GM23248 (cell line): ENCODE results near the gene TNS3. TPM values are rescaled to one million over a fixed set of nuclear protein-coding genes. Genes with fewer than 3 reads are reported as not detected.
A peak's percentile ranks its signal among the peaks of the same experiment; 100 is the strongest.
"Not testable (repeated sequence)": the region's sequence is repeated elsewhere in the genome, so short reads cannot be mapped to it uniquely, and the experiment has no call there.

Experiments used
- DNase-seq: peaks from one replicate; pipeline ENCODE4 v3.0.0-alpha.2; 2015
- H2AFZ ChIP-seq: fragments of 200-600 bp; sonication (generic); 2 replicates; pipeline ENCODE4 v1.6.1; 2016; ENCODE audit warnings: antibody characterized with exemption
- H3F3A ChIP-seq: fragments of 200-600 bp; sonication (generic); 2 replicates; pipeline ENCODE4 v1.6.1; 2016; ENCODE audit warnings: mild to moderate bottlenecking, antibody characterized with exemption, mixed run types; ENCODE audit not compliant: insufficient read depth
- H3K27ac ChIP-seq: fragments of 200-600 bp; sonication (generic); 2 replicates; pipeline ENCODE4 v1.5.1; 2016; ENCODE audit warnings: mild to moderate bottlenecking
- H3K27me3 ChIP-seq: fragments of 200-600 bp; sonication (generic); replicated peaks from 2 replicates; pipeline ENCODE4 v1.6.1; 2016; ENCODE audit warnings: mild to moderate bottlenecking; ENCODE audit not compliant: insufficient read depth
- H3K36me3 ChIP-seq: fragments of 200-600 bp; sonication (generic); 2 replicates; pipeline ENCODE4 v1.6.1; 2016; ENCODE audit warnings: low read depth, mild to moderate bottlenecking
- H3K4me1 ChIP-seq: fragments of 200-600 bp; sonication (generic); 2 replicates; pipeline ENCODE4 v1.6.1; 2016; ENCODE audit warnings: mild to moderate bottlenecking; ENCODE audit not compliant: insufficient read depth
- H3K4me2 ChIP-seq: fragments of 200-600 bp; sonication (generic); one replicate; pipeline ENCODE4 v1.6.1; 2016; ENCODE audit warnings: mild to moderate bottlenecking; ENCODE audit not compliant: unreplicated experiment
- H3K4me3 ChIP-seq: fragments of 200-600 bp; sonication (generic); 2 replicates; pipeline ENCODE4 v1.5.1; 2016; ENCODE audit warnings: mild to moderate bottlenecking
- H3K79me2 ChIP-seq: fragments of 200-600 bp; sonication (generic); 2 replicates; pipeline ENCODE4 v1.6.1; 2016; ENCODE audit warnings: mild to moderate bottlenecking; ENCODE audit not compliant: insufficient read depth
- H3K9ac ChIP-seq: fragments of 200-600 bp; sonication (generic); 2 replicates; pipeline ENCODE4 v1.6.1; 2016; ENCODE audit warnings: mild to moderate bottlenecking
- H3K9me2 ChIP-seq: fragments of 200-600 bp; sonication (generic); 2 replicates; pipeline ENCODE4 v1.6.1; 2016; ENCODE audit warnings: mixed run types, mild to moderate bottlenecking, moderate library complexity; ENCODE audit not compliant: insufficient read depth
- H3K9me3 ChIP-seq: fragments of 200-600 bp; sonication (generic); one replicate; pipeline ENCODE4 v1.6.1; 2017; ENCODE audit warnings: low read depth
- H4K20me1 ChIP-seq: fragments of 200-600 bp; sonication (generic); 2 replicates; pipeline ENCODE4 v1.6.0; 2016; ENCODE audit not compliant: insufficient read depth
- EZH2 ChIP-seq: fragments of 200-600 bp; sonication (generic); IDR thresholded peaks from 2 replicates; pipeline ENCODE4 v1.6.1; 2018; ENCODE audit warnings: antibody characterized with exemption, mild to moderate bottlenecking; ENCODE audit not compliant: insufficient read depth, poor library complexity, severe bottlenecking
- EZH2phosphoT487 ChIP-seq: fragments of 200-600 bp; sonication (generic); IDR thresholded peaks from 2 replicates; pipeline ENCODE4 v1.6.1; 2018; ENCODE audit warnings: antibody characterized with exemption, moderate library complexity, mild to moderate bottlenecking, low read depth; ENCODE audit not compliant: insufficient read depth
- WGBS, 2 experiments: methylation state at CpG; one replicate each; pipeline ENCODE4 v1.1.6; 2015 to 2017; ENCODE audit warnings: low lambda C conversion rate in 2 of 2, low coverage in 1 of 2; ENCODE audit errors: missing lambda C conversion rate in 2 of 2; 5-methylcytosine and 5-hydroxymethylcytosine counted together
- in situ Hi-C: fragments of 300-500 bp; cut with MboI; formaldehyde crosslinking; loops from 2 replicates; pipeline ENCODE4 v1.15.0; 2020
- polyA plus RNA-seq: library from polyadenylated mRNA; unstranded; fragments of >200 nt; fragmentation: Nextera tagmentation; extraction: Ambion mirVana; gene quantifications from 2 replicates; pipeline ENCODE4 v1.2.1, GENCODE V29; 2016
- total RNA-seq: library from RNA; depleted of rRNA; stranded (reverse); fragments of >200 nt; shearing (Covaris generic); gene quantifications from 2 replicates; pipeline ENCODE4 v1.2.3, GENCODE V29; 2014

Gene TNS3
- total and polyA plus RNA-seq, 2 experiments from 2014 or later = 18.6 to 47.0 TPM

DNA sequence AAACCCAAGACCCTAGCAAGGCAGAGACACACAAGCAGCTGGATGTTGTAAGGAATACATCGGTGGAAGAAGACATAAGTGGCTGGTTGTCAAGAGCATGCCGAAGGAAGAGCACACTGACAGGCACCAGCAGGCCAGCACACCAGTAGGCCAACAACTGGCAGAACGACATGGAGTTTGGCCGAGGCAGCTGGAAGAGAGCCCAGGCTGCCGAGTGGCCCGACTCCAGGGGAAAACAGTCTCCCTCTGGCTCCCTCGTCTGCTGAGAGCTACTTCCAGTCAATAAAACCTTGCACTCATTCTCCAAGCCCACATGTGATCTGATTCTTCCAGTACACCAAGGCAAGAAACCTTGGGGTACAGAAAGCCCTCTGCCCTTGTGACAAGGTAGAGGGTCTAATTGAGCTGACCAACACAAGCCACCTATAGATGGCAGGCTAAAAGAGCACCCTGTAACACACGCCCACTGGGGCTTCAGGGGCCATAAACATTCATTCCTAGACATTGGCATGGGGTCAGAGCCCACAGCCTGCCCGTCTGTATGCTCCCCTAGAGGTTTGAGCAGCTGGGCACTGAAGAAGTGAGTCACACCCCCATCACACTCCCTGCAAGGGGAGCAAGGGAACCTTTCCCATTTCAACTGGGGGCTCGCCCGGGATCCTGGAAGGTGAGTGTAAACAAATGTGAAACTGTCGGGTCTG, 14.7 kb upstream of the TNS3 start:
- Histone ChIP-seq H3K4me1 (peaks cover 29% of the 10 kb centered on the region), H3K9me2 (no peaks in the 10 kb centered on the region), H3K9me3 (no peaks in the 10 kb centered on the region), H3K4me3 (no peak overlapping the region), H3K4me2 (no peak overlapping the region), H3K27ac (no peak overlapping the region), H3F3A (peaks cover 27% of the 10 kb centered on the region), H4K20me1 (no peaks in the 10 kb centered on the region), H3K79me2 (no peaks in the 10 kb centered on the region), H2AFZ (no peak overlapping the region), H3K36me3 (no peaks in the 10 kb centered on the region), H3K27me3 (no peaks in the 10 kb centered on the region), H3K9ac (no peak overlapping the region)
- in situ Hi-C loops = no loop called here
- TF ChIP-seq EZH2phosphoT487 = no peak
- TF ChIP-seq EZH2 = no peak
- DNase-seq = peak; percentile 49
- WGBS, 2 experiments = 34 to 40% methylated on average over 12 of the region's 12 CpGs

DNA sequence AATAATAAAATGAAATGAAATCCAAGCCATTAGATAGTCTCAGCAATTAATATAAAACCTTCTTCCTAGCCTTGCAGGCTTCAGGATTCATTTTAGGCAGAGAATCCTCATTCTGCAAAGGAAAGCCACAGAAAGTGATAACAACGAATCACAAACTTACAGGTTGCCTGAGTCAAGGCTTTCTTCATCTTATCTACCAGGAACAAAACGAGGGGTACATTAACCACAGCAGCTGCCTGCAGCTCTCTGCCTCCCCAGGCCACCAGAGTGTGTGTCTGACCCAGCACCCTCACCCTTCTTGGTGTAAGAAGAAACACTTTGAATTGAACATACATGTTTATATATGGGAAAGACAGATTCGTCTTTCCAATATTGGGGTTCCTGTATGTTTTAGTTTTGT, 12.5 kb upstream of the TNS3 start:
- Histone ChIP-seq H3K27me3 (no peaks in the 10 kb centered on the region), H3K79me2 (no peaks in the 10 kb centered on the region), H3K4me3 (no peak overlapping the region), H3F3A (peaks cover 6% of the 10 kb centered on the region; the same call in 1 of the 2 replicates), H3K9me3 (no peaks in the 10 kb centered on the region), H3K27ac (no peak overlapping the region), H3K36me3 (no peaks in the 10 kb centered on the region), H4K20me1 (no peaks in the 10 kb centered on the region), H3K4me1 (peaks cover 15% of the 10 kb centered on the region), H3K9me2 (no peaks in the 10 kb centered on the region), H2AFZ (no peak overlapping the region), H3K9ac (no peak overlapping the region), H3K4me2 (no peak overlapping the region)
- TF ChIP-seq EZH2phosphoT487 (no peak), EZH2 (no peak)
- 81 to 82% methylated on average over 3 of the region's 3 CpGs for WGBS, 2 experiments
- in situ Hi-C loops = no loop called here
- DNase-seq = no peak

DNA sequence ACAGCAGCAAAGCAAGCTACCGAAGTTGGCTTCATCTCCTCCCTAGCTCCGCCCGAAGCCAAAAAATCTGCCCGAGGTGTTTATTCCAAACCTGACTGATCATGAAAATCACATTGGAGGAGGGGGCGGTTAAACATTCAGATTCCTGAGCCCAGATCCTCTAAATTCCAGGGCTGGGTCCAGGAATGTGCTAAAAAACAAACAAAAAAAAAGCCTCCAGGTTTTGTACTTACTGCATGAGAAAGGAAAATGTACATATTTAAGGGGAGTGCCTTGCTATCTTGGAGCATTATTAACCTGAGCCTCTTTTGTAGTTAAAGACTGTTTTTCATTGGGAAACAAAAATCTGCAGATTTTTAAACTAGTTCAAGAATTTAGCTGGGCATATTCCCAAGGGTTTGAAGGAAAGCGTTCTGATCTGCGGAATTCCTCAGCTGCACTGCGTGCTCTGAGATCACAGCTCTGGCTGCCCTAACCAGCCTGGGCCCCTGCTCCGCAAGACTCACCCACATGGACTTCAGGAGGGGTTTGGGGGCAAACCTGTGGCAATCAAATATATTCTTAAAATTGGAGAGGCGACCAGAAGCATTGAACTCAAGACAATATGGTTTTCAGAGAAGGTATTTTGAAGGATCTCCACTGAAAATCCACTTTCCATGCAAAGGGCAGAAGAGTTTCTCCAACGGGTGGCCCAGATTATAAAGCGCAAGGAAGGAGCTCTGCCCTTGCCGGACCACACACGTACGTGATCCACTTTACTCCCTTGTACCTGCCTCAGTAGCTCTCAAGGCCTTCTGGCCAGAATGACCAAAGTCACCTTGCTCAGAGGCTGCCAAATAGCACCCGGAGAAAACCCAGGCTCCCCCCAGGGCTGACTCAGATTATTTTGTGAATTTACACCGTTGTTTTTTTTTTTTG, 10.0 kb upstream of the TNS3 start:
- DNase-seq = peak; percentile 69
- Histone ChIP-seq H3K9ac (no peak overlapping the region), H3K27me3 (no peaks in the 10 kb centered on the region), H4K20me1 (no peaks in the 10 kb centered on the region), H3K9me3 (no peaks in the 10 kb centered on the region), H3F3A (peaks cover 6% of the 10 kb centered on the region; the same call in 1 of the 2 replicates), H3K36me3 (no peaks in the 10 kb centered on the region), H3K9me2 (no peaks in the 10 kb centered on the region), H2AFZ (peak overlapping the region; percentile 20), H3K4me1 (peaks cover 15% of the 10 kb centered on the region), H3K79me2 (no peaks in the 10 kb centered on the region), H3K4me3 (no peak overlapping the region), H3K4me2 (no peak overlapping the region), H3K27ac (no peak overlapping the region)
- TF ChIP-seq EZH2phosphoT487 = no peak
- no peak for TF ChIP-seq EZH2
- in situ Hi-C loops = no loop called here
- WGBS, 2 experiments = 41% methylated on average over 17 of the region's 17 CpGs

DNA sequence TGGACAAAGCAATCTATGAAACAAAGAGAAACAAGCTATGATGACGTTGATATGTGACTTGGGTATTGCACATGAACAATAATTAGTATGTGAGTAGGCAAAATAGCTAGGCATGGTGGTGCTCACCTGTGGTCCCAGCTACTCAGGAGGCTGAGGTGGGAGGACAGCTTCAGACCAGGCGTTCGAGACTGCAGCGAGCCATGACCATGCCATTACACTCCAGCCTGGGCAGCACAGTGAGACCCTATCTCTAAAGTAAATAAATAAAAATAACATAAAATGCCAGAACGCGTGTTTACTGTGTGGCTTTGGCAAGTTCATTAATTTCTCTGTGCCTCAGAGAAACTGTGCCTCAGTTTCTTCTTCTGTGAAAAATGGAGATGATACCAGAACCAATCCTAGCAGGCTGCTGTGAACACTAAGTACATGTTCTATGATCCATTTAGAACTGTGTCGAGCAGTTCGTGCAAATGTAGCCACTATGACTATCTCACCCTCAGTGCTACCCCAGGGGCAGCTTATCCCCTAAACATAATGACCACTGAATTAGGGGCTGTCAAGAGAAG, 9.3 kb upstream of the TNS3 start:
- no peaks in the 10 kb centered on the region for H3K9me2 ChIP-seq
- H3F3A ChIP-seq = peaks cover 6% of the 10 kb centered on the region; the same call in 1 of the 2 replicates
- TF ChIP-seq EZH2 (no peak), EZH2phosphoT487 (no peak)
- H3K4me1 ChIP-seq = peaks cover 15% of the 10 kb centered on the region
- H2AFZ ChIP-seq = peak overlapping the region; percentile 20; the same call in 1 of the 2 replicates
- H3K4me3 ChIP-seq = no peak overlapping the region
- 98 to 99% methylated on average over 8 of the region's 8 CpGs for WGBS, 2 experiments
- no peak overlapping the region for H3K9ac ChIP-seq
- no peaks in the 10 kb centered on the region for H3K9me3 ChIP-seq
- in situ Hi-C loops = no loop called here
- no peaks in the 10 kb centered on the region for H4K20me1 ChIP-seq
- H3K4me2 ChIP-seq = no peak overlapping the region
- H3K79me2 ChIP-seq = no peaks in the 10 kb centered on the region
- no peak for DNase-seq
- H3K36me3 ChIP-seq = no peaks in the 10 kb centered on the region
- no peaks in the 10 kb centered on the region for H3K27me3 ChIP-seq
- no peak overlapping the region for H3K27ac ChIP-seq

DNA sequence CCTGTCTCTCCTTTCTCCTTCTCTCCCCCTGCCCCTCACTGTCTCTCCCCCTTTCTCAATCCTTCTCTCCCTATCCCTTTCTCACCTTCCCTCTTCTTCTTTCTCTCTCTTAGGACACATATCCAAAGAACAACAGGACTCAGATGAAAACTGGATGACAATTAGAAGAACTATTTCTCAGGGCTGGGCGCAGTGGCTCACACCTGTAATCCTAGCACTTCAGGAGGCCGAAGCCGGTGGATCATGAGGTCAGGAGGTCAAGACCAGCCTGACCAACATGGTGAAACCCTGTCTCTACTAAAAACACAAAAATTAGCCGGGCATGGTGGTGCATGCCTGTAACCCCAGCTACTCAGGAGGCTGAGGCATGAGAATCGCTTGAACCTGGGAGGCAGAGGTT, 8.3 kb upstream of the TNS3 start:
- H3K36me3 ChIP-seq, H3K9me3 ChIP-seq, H3K27me3 ChIP-seq, in situ Hi-C loops, H3F3A ChIP-seq, DNase-seq, H4K20me1 ChIP-seq, H3K9me2 ChIP-seq, H3K79me2 ChIP-seq, H3K27ac ChIP-seq, H3K4me3 ChIP-seq, H3K9ac ChIP-seq, H3K4me2 ChIP-seq, H2AFZ ChIP-seq: not testable (repeated sequence)
- 92 to 95% methylated on average over 5 of the region's 5 CpGs for WGBS, 2 experiments
- peaks cover 15% of the 10 kb centered on the region for H3K4me1 ChIP-seq
